SKM-1 (cell line): ENCODE results near the gene SLC26A5.

Source experiments
- DNase-seq: peaks from one replicate; lab custom pipeline; 2025; ENCODE audit not compliant: unreplicated experiment; lab: John Stamatoyannopoulos, UW

Gene SLC26A5

DNA sequence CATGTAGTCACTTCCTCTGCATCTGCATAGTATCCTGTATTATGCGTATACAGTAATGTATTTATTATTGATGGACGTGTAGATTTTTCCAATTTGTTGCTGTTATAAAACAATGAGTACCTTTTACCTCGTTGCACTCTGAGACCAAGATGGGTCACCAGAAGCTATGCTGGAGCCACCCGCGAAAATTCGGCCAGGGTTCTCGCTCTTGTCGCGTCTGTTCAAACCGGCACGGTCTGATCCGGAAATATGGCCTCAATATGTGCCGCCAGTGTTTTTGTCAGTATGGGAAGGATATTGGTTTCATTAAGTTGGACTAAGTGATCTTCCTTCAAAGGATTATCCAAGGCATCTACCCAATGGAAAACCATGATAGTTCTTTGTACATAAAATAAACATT, 97.6 kb downstream of the SLC26A5 start:
- no peak for DNase-seq

GRCh38 chr7:103347507-103348267, 98.3 kb downstream of the SLC26A5 start, which contains the start of gene PSMC2:
PSMC2 (plus strand) TSS chr7:103347643; CDS start chr7:103347712, 69 bp downstream.
- peak; percentile 66 for DNase-seq

DNA sequence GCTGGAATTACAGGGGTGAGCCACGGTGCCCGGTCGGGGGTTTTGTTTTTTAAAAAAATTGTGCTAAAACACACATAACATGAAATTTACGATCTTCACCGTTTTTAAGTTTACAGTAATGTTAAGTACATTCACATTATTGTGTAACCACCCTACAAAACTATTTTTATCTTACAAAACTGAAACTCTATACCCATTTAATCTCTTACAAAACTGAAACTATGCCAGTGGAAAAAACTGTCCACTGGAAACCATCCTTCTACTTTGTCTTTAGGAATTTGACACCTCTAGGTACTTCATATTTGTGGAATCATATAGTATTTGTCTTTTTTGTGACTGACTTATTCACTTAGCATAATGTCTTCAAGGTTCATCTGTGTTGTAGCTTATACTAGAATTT, 99.6 kb downstream of the SLC26A5 start:
- DNase-seq = no peak

DNA sequence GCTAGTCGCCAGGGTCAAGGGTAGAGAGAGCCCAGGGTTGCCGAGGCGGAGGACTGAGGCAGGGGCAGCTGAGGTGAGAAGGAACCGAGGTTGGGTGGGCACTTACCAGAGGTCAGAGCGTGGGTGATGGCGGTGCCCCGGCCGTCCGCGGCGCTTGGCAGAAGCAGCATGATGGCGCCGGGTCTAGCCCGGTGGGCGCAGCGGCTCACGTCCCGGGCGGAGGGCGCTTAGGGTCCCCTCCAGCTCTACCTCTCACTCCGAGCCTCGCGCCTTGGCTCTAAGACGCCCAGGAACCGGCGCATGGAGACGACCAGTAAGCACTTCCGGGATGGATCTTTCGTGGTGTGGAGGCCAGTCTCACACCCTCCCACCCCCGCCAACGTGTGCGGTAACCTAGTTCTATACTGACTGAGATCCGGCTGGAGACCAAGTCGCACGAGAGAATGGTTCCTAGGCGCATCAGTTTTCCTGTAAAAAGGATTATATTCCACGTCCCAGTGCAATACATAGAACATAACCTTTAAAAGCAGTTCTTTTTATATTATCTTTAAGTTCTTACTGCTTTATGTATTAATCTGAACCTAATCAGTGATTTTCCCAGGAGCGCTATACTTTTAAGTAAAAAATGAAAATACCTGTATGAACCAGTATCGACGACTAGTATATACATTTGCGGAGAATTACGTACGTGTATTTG, 101.4 kb downstream of the SLC26A5 start, which contains the start of gene DNAJC2:
TSS of gene DNAJC2 (minus strand) at position 315 of the 697 bp plus-strand sequence. CDS start at position 170, 145 bp downstream.
- peak; percentile 91 for DNase-seq

DNA sequence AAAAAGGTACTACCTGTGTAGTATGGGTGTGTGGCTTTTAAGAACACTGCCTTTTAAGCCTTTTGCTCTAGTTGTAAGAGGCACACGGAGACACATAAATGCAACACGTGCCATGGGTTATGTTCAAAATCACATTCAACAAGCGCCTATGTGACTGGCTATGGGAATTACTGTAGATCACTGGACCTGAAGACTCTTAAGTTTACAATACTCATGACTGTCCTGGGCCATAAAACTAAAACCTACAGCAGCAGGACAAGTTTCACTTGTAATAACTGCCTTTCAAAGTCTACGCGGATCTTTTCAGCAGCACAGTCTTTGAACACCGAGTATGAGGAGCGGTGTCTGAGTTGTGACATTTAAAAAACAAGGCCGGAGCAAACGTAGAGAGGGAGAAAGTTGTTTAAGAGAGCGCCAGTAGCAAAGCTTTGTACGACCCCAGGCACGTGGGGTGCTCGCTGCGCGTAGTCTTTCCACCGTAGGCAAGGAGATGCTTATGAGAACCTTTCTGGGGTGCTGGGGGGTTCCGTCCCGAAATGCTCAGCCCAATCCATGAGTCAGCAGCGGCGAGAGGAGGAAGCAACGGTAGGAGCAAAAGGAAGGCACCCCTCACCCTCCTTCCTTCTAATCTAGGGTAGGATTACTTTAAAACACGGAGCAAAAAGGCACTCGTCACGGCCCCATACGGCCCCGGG, 102.1 kb downstream of the SLC26A5 start:
- no peak for DNase-seq

DNA sequence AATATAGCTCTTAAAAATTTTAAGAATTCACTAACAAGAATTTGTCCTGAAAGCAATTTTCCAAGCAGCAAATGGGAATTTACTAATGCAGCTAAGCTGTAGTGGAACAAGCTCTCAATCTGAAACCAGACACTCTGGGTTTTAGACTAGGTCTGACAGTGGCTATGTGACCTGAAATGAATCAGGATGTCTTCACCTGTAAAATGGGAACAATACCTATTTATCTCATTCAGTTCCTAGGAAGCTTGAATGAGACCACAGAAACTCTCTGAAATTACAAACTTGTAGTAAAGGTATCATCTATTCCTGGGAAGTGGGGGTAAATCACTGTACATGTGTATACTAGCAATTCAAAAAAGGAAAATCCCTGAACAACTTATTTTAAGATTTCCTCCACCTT, 102.7 kb downstream of the SLC26A5 start:
- DNase-seq = no peak

GRCh38 chr7:103341466-103341865, 104.5 kb downstream of the SLC26A5 start:
- DNase-seq = no peak

DNA sequence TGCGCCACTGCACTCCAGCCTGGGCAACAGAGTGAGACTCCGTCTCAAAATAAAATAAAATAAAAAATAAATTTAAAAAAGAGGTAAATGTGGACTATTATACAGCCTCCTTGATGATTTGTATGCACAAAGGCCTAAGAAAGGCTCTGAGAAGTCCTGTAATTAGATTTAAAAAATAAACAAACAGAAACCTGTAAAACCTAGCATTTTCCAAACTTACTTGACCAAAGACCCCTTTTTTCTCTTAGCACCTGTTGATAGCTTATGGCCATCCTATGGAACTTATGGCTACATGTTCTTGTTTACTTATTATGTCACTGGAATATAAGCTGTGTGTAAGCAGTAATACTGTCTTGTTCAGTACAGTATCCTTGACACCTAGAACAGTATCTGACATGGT, 107.1 kb downstream of the SLC26A5 start:
- no peak for DNase-seq

DNA sequence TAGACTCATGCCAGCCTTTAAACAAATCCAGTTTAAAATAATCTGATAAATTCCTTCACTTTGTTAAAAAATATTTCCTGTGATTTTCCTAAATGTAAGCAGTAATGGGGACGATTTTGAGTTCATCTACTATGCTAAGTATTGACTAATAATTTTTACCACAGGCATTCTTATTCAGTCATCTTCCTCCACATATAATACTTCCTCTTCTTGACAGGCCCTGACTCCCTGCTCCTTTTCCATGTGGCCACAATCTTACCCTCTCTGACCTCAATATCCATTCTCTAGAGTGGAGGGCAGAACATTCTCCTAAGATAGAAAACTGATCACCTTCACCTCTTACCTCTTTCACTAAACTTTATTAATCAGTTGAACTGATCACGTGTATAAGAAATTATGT, 109.2 kb downstream of the SLC26A5 start:
- DNase-seq = peak; percentile 17

DNA sequence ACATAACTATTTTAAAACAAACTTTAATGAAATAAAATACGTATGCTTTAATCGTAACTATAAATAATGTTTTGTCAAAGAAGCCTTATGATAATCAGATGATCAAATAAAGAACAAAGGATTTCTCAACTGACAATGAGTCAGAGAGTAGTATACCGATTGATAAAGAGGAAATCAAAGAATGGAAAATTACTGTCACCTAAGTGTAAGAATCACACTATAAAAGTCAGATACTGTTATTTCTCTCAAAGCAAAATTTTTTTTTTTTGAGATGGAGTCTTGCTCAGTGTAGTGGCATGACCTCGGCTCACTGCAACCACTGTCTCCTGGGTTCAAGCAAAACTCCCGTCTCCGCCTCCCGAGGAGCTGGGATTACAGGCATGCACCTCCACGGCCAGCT, 120.3 kb downstream of the SLC26A5 start:
- DNase-seq = no peak
